ENCODE measurements around the gene SYAP1.
"Not testable (repeated sequence)": the region's sequence is repeated elsewhere in the genome, so short reads cannot be mapped to it uniquely, and the experiment has no call there.

Gene SYAP1

GRCh38 chrX:16726347-16726988 is 7.1 kb downstream of the SYAP1 start:
- not testable (repeated sequence) for DNase-seq

GRCh38 chrX:16727637-16728036 is 8.2 kb downstream of the SYAP1 start:
- DNase-seq = no peak

GRCh38 chrX:16730450-16730849 is 11.0 kb downstream of the SYAP1 start:
- DNase-seq = no peak

GRCh38 chrX:16733013-16733412 is 13.6 kb downstream of the SYAP1 start:
- no peak for DNase-seq

- no peak for DNase-seq
Measured at GRCh38 chrX:16737024-16737423, 17.6 kb downstream of the SYAP1 start.

GRCh38 chrX:16739574-16739973 is 20.2 kb downstream of the SYAP1 start:
- no peak for DNase-seq

GRCh38 chrX:16743604-16744325 is 24.4 kb downstream of the SYAP1 start:
- DNase-seq = no peak

GRCh38 chrX:16745102-16745501 is 25.7 kb downstream of the SYAP1 start:
- DNase-seq = no peak

- no peak for DNase-seq
Measured at GRCh38 chrX:16745659-16746058, 26.2 kb downstream of the SYAP1 start.

- DNase-seq = no peak
Measured at GRCh38 chrX:16748425-16748824, 29.0 kb downstream of the SYAP1 start.

- DNase-seq = no peak
Measured at GRCh38 chrX:16750136-16750535, 30.7 kb downstream of the SYAP1 start.

GRCh38 chrX:16754019-16754418 is 34.6 kb downstream of the SYAP1 start:
- DNase-seq = no peak

- DNase-seq = no peak
Measured at GRCh38 chrX:16756724-16757123, 37.3 kb downstream of the SYAP1 start.

GRCh38 chrX:16761500-16761899 is 42.1 kb downstream of the SYAP1 start:
- DNase-seq = not testable (repeated sequence)

- no peak for DNase-seq
Measured at GRCh38 chrX:16762579-16762978, 43.2 kb downstream of the SYAP1 start.

GRCh38 chrX:16765594-16765993 is 46.2 kb downstream of the SYAP1 start:
- DNase-seq = no peak

GRCh38 chrX:16770970-16771482 is 51.6 kb downstream of the SYAP1 start:
- no peak for DNase-seq

GRCh38 chrX:16771483-16772398 is 52.3 kb downstream of the SYAP1 start:
- DNase-seq = no peak

GRCh38 chrX:16772460-16772859 is 53.0 kb downstream of the SYAP1 start:
- DNase-seq = no peak

- no peak for DNase-seq
Measured at GRCh38 chrX:16774746-16775145, 55.3 kb downstream of the SYAP1 start.

GRCh38 chrX:16778545-16778944 is 59.1 kb downstream of the SYAP1 start:
- DNase-seq = no peak

GRCh38 chrX:16778993-16779392 is 59.6 kb downstream of the SYAP1 start:
- DNase-seq = no peak

- not testable (repeated sequence) for DNase-seq
Measured at GRCh38 chrX:16779815-16780214, 60.4 kb downstream of the SYAP1 start.
